DOHH2 (cell line): Measurements from ENCODE around the gene BPTF.
A peak's percentile ranks its signal among the peaks of the same experiment; 100 is the strongest.
"Not testable (repeated sequence)": the region's sequence is repeated elsewhere in the genome, so short reads cannot be mapped to it uniquely, and the experiment has no call there.

Source experiments
- H3F3A ChIP-seq: fragments of 200-600 bp; sonication (generic), shearing (Covaris generic); 2 replicates; pipeline ENCODE4 v1.6.0; 2016; ENCODE audit warnings: antibody characterized with exemption, mild to moderate bottlenecking; ENCODE audit not compliant: control insufficient read depth, insufficient read depth
- H3K27ac ChIP-seq: fragments of 200-600 bp; sonication (generic); 2 replicates; pipeline ENCODE4 v1.5.1; 2014; ENCODE audit warnings: low read depth, mild to moderate bottlenecking, low read length, moderate library complexity
- H3K27me3 ChIP-seq: fragments of 200-600 bp; sonication (generic); 2 replicates; pipeline ENCODE4 v1.6.1; 2014; ENCODE audit warnings: mild to moderate bottlenecking, low read length, mixed read lengths; ENCODE audit not compliant: control insufficient read depth
- H3K36me3 ChIP-seq: fragments of 200-600 bp; sonication (generic); 2 replicates; pipeline ENCODE4 v1.6.1; 2014; ENCODE audit warnings: mild to moderate bottlenecking, low read length, moderate library complexity, mixed read lengths; ENCODE audit not compliant: control insufficient read depth
- H3K4me1 ChIP-seq: fragments of 200-600 bp; sonication (generic); 2 replicates; pipeline ENCODE4 v1.6.1; 2014; ENCODE audit warnings: mild to moderate bottlenecking, low read length, mixed read lengths; ENCODE audit not compliant: control insufficient read depth
- H3K4me2 ChIP-seq: fragments of 200-600 bp; sonication (generic); 2 replicates; pipeline ENCODE4 v1.6.0; 2014; ENCODE audit warnings: mild to moderate bottlenecking, low read length, moderate library complexity
- H3K4me3 ChIP-seq: fragments of 200-600 bp; sonication (generic); 2 replicates; pipeline ENCODE4 v1.5.1; 2014; ENCODE audit warnings: mild to moderate bottlenecking, low read length, mixed read lengths
- H3K79me2 ChIP-seq: fragments of 200-600 bp; sonication (generic); 2 replicates; pipeline ENCODE4 v1.6.1; 2014; ENCODE audit warnings: mild to moderate bottlenecking, low read length, mixed read lengths; ENCODE audit not compliant: control insufficient read depth
- H3K9me2 ChIP-seq: fragments of 200-600 bp; sonication (generic); replicated peaks from 2 replicates; pipeline ENCODE4 v1.6.1; 2014; ENCODE audit warnings: mild to moderate bottlenecking, low read length, mixed read lengths; ENCODE audit not compliant: control insufficient read depth
- H3K9me3 ChIP-seq: fragments of 200-600 bp; sonication (generic); 2 replicates; pipeline ENCODE4 v1.6.1; 2014; ENCODE audit warnings: antibody characterized with exemption, low read length, mixed read lengths; ENCODE audit not compliant: control insufficient read depth, insufficient read depth
- H4K20me1 ChIP-seq: fragments of 200-600 bp; sonication (generic); 2 replicates; pipeline ENCODE4 v1.6.0; 2014; ENCODE audit warnings: low read depth, mild to moderate bottlenecking, antibody characterized with exemption, low read length, moderate library complexity; ENCODE audit not compliant: control insufficient read depth, insufficient read depth
- CTCF ChIP-seq: fragments of 200-600 bp; sonication (generic); IDR thresholded peaks from one replicate; pipeline ENCODE4 v1.5.1; 2014; ENCODE audit warnings: antibody characterized with exemption, mild to moderate bottlenecking, low read depth, low read length; ENCODE audit not compliant: poor library complexity, severe bottlenecking
- EZH2phosphoT487 ChIP-seq: fragments of 200-600 bp; sonication (generic); IDR thresholded peaks from 2 replicates; pipeline ENCODE4 v1.6.1; 2017; ENCODE audit warnings: borderline replicate concordance, mild to moderate bottlenecking, antibody characterized with exemption, low read length, moderate library complexity, mixed read lengths

The BPTF gene

GRCh38 chr17:67821871-67822367, 3.4 kb upstream of the BPTF start:
- Histone ChIP-seq H3K4me1 (peaks cover 80% of the 10 kb centered on the region), H3K9me3 (no peaks in the 10 kb centered on the region), H3K27me3 (no peaks in the 10 kb centered on the region), H3K36me3 (peaks cover 5% of the 10 kb centered on the region), H3K79me2 (peaks cover 11% of the 10 kb centered on the region), H3K9me2 (no peaks in the 10 kb centered on the region), H4K20me1 (no peaks in the 10 kb centered on the region), H3F3A (peaks cover 54% of the 10 kb centered on the region), H3K4me2 (peak overlapping the region; percentile 85), H3K4me3 (0 out of 2 replicates have a peak overlapping the region, but pooled peaks have one; percentile 15), H3K27ac (peak overlapping the region; percentile 100)
- TF ChIP-seq EZH2phosphoT487: no peak
- no peak for TF ChIP-seq CTCF

- Histone ChIP-seq H3K4me2 (peak overlapping the region; percentile 62), H4K20me1 (peaks cover 12% of the 10 kb centered on the region), H3K27ac (peak overlapping the region; percentile 87), H3F3A (peaks cover 35% of the 10 kb centered on the region), H3K4me3 (peak overlapping the region; percentile 83), H3K36me3 (peaks cover 45% of the 10 kb centered on the region), H3K4me1 (peaks cover 70% of the 10 kb centered on the region), H3K79me2 (peaks cover 51% of the 10 kb centered on the region)
- H3K9me2 ChIP-seq, H3K9me3 ChIP-seq, H3K27me3 ChIP-seq: not testable (repeated sequence)
These were observed 611 bp downstream of the BPTF start for GRCh38 chr17:67825627-67826601.

GRCh38 chr17:67829331-67829730, 4.0 kb downstream of the BPTF start:
- Histone ChIP-seq H3K36me3 (peaks cover 67% of the 10 kb centered on the region), H3K9me2 (no peaks in the 10 kb centered on the region), H3K79me2 (peaks cover 85% of the 10 kb centered on the region), H3F3A (peaks cover 6% of the 10 kb centered on the region), H3K9me3 (no peaks in the 10 kb centered on the region), H4K20me1 (peaks cover 27% of the 10 kb centered on the region), H3K4me3 (peak overlapping the region; percentile 83), H3K4me1 (peaks cover 63% of the 10 kb centered on the region), H3K27me3 (no peaks in the 10 kb centered on the region), H3K4me2 (peak overlapping the region; percentile 62), H3K27ac (peak overlapping the region; percentile 87; the same call in 1 of the 2 replicates)
- TF ChIP-seq EZH2phosphoT487 (no peak), CTCF (no peak)

GRCh38 chr17:67830440-67830839, 5.1 kb downstream of the BPTF start:
- H3K9me3 ChIP-seq: no peaks in the 10 kb centered on the region
- H3F3A ChIP-seq: no peaks in the 10 kb centered on the region
- H3K4me2 ChIP-seq: peak overlapping the region; percentile 62
- TF ChIP-seq EZH2phosphoT487 (no peak), CTCF (no peak)
- H3K9me2 ChIP-seq: no peaks in the 10 kb centered on the region
- peaks cover 96% of the 10 kb centered on the region for H3K79me2 ChIP-seq
- no peak overlapping the region for H3K27ac ChIP-seq
- peak overlapping the region; percentile 83 for H3K4me3 ChIP-seq
- peaks cover 68% of the 10 kb centered on the region for H3K4me1 ChIP-seq
- peaks cover 75% of the 10 kb centered on the region for H3K36me3 ChIP-seq
- peaks cover 27% of the 10 kb centered on the region for H4K20me1 ChIP-seq
- no peaks in the 10 kb centered on the region for H3K27me3 ChIP-seq
